OCI-LY3 (cell line): ENCODE results near the gene CDR2L.

ENCODE experiments used
- EZH2phosphoT487 ChIP-seq: fragments of 200-600 bp; shearing (Covaris generic); IDR thresholded peaks from 2 replicates; pipeline ENCODE4 v1.6.1; 2018; ENCODE audit warnings: antibody characterized with exemption, mixed run types, low read depth
- TF ChIP-seq, protein P1 (sequence below): fragments of 200-600, 300-600 bp; sonication (generic); IDR thresholded peaks from 2 replicates; pipeline ENCODE4 v1.5.1; 2014; ENCODE audit warnings: antibody characterized with exemption, low read length, low read depth

DNA sequence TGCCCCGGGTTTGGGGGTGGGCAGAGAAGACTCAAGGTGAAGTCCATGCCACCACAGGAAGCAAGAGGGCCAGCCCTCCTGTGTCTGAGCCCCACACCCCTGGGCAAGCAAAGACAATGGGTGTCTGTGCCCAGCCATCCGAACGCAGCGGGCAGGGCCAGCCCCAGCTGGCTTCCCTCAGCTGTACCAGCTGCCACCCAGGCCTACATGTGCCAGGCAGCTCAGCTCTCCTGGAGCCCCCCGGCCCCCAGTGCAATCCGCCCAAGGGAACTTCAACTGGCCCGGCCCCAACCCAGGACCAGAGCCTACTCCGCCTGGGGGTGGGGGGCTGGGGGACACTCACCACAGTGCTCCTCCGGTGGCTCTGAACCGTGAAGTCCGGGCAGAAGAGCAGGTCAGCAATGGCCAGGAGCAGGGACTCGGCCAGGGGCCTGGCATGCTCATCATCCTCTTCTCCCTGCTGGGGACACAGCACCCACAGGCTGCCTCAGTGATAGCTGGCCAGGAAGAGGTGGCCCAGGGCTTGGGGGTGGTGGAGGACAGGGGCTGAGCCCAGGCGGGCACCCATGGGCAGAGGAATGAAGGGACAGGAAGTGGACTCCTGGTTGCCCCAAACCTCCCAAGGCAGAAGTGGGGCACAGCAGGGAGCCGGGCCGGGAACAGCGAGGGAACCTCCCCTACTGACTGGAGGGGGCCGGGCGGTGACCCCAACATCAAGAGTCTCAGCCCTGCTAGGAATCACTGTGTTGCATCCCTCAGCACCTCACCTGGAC lies 24.6 kb upstream of the CDR2L start:
- TF ChIP-seq, protein P1, sequence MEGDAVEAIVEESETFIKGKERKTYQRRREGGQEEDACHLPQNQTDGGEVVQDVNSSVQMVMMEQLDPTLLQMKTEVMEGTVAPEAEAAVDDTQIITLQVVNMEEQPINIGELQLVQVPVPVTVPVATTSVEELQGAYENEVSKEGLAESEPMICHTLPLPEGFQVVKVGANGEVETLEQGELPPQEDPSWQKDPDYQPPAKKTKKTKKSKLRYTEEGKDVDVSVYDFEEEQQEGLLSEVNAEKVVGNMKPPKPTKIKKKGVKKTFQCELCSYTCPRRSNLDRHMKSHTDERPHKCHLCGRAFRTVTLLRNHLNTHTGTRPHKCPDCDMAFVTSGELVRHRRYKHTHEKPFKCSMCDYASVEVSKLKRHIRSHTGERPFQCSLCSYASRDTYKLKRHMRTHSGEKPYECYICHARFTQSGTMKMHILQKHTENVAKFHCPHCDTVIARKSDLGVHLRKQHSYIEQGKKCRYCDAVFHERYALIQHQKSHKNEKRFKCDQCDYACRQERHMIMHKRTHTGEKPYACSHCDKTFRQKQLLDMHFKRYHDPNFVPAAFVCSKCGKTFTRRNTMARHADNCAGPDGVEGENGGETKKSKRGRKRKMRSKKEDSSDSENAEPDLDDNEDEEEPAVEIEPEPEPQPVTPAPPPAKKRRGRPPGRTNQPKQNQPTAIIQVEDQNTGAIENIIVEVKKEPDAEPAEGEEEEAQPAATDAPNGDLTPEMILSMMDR: no peak
- TF ChIP-seq EZH2phosphoT487: no peak
